ENCODE data around the gene TDRD10.

Gene TDRD10

DNA sequence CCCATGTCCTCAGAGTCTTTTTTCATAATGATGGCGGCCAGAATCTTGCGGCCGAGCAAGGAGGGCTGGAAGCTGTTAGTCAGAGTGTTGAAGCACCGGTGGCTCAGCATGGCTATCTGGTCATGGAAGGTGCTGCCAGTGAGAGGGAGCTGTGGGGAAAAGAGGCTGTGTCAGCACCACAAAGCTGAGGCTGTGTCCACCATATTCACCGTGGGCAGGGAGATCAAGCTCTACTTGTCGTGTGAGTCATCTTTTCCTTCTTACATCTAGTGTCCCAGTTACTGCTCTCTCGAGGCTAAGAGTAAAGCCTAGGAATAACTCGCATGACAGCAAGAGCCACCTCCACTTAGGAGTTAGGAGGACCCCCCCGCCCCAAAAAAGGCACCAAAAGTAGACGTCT lies 87.8 kb downstream of the TDRD10 start:
- in situ Hi-C loops (cut with MboI; ENCODE audit: low pct_unique_long_range_greater_than_20kb, low sequenced_read_pairs, unreplicated experiment): no loop called here
- no peak for DNase-seq (ENCODE audit: low spot score)
- TF ChIP-seq, protein P1, sequence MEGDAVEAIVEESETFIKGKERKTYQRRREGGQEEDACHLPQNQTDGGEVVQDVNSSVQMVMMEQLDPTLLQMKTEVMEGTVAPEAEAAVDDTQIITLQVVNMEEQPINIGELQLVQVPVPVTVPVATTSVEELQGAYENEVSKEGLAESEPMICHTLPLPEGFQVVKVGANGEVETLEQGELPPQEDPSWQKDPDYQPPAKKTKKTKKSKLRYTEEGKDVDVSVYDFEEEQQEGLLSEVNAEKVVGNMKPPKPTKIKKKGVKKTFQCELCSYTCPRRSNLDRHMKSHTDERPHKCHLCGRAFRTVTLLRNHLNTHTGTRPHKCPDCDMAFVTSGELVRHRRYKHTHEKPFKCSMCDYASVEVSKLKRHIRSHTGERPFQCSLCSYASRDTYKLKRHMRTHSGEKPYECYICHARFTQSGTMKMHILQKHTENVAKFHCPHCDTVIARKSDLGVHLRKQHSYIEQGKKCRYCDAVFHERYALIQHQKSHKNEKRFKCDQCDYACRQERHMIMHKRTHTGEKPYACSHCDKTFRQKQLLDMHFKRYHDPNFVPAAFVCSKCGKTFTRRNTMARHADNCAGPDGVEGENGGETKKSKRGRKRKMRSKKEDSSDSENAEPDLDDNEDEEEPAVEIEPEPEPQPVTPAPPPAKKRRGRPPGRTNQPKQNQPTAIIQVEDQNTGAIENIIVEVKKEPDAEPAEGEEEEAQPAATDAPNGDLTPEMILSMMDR (IDR thresholded peaks at IDR 0.05; ENCODE audit: extremely low read depth, insufficient read depth, missing control alignments): no peak

DNA sequence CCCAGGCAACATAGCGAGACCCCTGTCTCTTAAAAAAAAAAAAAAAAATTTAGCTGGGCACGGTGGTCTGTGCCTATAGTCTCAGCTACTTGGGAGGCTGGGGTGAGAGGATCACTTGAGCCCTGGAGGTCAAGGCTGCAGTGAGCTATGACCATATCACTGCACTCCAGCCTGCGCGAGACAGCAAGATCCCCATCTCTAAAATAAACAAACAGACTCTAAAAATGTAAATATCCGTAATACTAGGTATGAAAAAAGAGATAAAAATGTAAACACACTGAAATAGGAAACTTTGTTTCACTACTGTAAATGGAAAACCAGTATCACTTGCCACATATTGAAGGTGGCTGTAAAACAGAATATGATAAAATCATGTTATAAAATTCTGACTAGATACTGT lies 88.7 kb downstream of the TDRD10 start:
- TF ChIP-seq, protein P1 (IDR thresholded peaks at IDR 0.05; ENCODE audit: extremely low read depth, insufficient read depth, missing control alignments): no peak
- in situ Hi-C loops (cut with MboI; ENCODE audit: low pct_unique_long_range_greater_than_20kb, low sequenced_read_pairs, unreplicated experiment): no loop called here
- no peak for DNase-seq (ENCODE audit: low spot score)

DNA sequence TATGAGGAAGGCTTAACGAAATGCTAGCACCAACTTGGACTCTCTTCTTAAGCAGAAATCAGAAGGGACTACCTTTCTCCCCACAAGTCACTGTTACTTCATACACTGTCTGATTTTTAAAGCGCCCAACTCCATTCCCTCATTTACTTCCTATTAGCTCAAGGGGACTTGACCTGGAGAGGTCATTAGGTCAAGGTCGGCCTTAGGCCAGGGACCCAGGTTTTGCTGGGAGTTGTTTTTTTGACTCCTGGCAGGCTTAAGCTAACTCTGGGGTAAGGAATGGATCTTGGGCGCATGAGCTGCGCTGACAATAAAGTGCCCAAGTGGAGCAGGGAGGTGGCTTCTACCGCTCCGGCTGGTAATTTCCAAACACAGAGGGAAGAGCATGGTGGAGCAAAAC lies 89.2 kb downstream of the TDRD10 start:
- TF ChIP-seq, protein P1 (IDR thresholded peaks at IDR 0.05; ENCODE audit: extremely low read depth, insufficient read depth, missing control alignments): no peak
- no peak for DNase-seq (ENCODE audit: low spot score)
- in situ Hi-C loops (cut with MboI; ENCODE audit: low pct_unique_long_range_greater_than_20kb, low sequenced_read_pairs, unreplicated experiment): no loop called here

DNA sequence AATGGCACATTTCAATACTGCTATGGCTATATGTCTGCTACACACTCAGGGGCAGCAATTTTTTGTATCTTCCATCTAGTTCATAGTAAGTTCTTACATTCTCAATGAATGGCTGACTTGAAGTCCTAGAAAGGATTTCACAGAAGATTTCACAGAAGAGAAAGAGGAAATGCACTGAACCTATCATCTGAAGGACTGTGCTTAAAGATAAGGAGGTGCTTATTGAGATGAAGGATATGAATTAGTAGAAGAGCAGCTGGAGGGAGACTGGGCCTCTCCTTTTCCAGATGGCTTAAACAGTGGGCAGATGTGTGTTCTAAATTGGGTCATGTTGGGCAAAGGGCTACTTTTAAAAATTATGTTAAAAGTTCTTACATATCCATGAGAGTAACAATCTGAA lies 91.4 kb downstream of the TDRD10 start:
- in situ Hi-C loops (cut with MboI; ENCODE audit: low pct_unique_long_range_greater_than_20kb, low sequenced_read_pairs, unreplicated experiment): no loop called here
- TF ChIP-seq, protein P1 (IDR thresholded peaks at IDR 0.05; ENCODE audit: extremely low read depth, insufficient read depth, missing control alignments): no peak
- DNase-seq (ENCODE audit: low spot score): no peak

DNA sequence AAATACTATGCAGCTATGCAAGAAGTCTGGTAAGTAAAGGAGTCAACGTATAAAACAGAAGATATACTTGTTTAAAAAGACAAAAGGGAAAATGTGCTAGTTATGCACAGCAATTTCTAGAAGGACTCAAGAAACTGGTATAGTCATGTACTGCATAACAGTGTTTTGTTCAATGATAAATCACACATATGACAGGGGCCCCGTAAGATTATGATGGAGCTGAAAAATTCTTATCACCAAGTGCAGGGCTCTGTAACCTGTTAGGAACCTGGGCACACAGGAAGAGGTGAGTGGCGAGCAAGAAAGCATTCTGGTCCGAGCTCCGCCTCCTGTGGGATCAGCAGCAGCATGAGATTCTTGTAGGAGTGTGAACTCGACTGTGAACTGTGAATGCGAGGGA lies 92.8 kb downstream of the TDRD10 start:
- in situ Hi-C loops (cut with MboI; ENCODE audit: low pct_unique_long_range_greater_than_20kb, low sequenced_read_pairs, unreplicated experiment): no loop called here
- no peak for DNase-seq (ENCODE audit: low spot score)
- TF ChIP-seq, protein P1 (IDR thresholded peaks at IDR 0.05; ENCODE audit: extremely low read depth, insufficient read depth, missing control alignments): no peak

DNA sequence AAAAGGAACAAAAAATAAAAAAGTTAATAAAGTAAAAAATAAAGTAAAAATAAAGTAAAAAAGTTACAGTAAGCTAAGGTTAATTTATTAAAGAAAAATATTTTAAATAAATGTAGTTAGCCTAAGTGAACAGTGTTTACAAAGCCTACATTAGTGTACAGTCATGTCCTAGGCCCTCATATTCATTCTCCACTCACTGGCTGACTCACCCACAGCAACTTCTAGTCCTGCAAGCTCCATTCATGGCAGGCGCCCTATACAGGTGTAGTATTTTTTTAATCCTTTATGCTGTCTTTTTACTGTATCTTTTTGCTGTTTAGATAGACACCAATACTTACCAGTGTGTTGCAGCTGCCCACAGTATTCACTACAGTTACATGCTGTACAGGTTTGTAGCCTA lies 93.6 kb downstream of the TDRD10 start:
- in situ Hi-C loops (cut with MboI; ENCODE audit: low pct_unique_long_range_greater_than_20kb, low sequenced_read_pairs, unreplicated experiment): no loop called here
- DNase-seq (ENCODE audit: low spot score): no peak
- TF ChIP-seq, protein P1 (IDR thresholded peaks at IDR 0.05; ENCODE audit: extremely low read depth, insufficient read depth, missing control alignments): no peak

All from GM13977 (cell line).